HG03521 (cell line): ENCODE results near the gene MYH9.
"Not testable (repeated sequence)": the region's sequence is repeated elsewhere in the genome, so short reads cannot be mapped to it uniquely, and the experiment has no call there.

Source experiments
- ATAC-seq: cut with Tn5 transposase; IDR thresholded peaks from one replicate; pipeline ENCODE4 v1.9.1; 2021; ENCODE audit warnings: mild to moderate bottlenecking, moderate library complexity; ENCODE audit not compliant: unreplicated experiment

MYH9 gene

DNA sequence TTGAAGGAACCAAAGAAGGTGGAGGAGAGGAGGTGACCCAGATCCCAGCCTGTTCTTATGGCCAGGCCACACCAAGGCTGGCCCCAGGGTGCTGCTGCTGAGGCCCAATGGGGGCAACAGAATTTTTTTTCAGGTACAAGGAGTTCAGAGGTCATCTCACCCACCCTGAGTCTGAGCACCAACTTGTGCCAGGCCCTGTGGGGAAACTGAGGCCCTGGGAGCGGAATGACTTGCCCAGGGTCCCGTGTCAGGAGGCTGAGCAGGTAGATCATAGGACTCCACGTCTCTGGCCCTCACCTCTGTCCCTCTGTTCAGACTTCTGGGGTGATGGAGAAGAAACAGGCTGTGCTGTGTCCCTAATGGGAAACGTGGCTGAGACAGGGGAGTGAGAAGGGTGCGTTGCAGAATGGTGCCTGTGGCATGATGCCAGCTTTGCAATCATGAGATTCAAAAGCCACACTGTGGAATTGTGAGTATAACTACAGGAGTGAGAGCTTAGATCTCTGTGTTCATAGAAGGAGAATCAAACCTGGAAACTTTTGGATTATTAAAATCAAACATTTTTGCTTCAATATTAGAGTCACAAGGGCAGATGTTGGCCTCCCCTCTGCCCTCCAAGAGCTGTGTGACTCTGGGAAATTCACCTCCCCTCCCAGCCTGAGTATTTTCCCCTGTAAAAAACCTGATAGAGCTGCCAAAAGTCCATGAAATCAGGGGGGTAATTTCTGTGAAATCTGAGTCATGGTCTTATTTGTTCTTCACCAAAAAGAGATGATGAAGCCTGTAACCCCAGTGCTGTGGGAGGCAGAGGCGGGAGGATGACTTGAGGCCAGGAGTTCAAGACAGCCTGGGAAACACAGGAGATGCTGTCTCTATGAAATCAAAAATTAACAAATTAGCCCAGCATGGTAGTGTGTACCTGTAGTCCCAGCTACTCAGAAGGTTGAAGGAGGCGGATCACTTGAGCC, 134.0 kb downstream of the MYH9 start:
- ATAC-seq, result no peak

DNA sequence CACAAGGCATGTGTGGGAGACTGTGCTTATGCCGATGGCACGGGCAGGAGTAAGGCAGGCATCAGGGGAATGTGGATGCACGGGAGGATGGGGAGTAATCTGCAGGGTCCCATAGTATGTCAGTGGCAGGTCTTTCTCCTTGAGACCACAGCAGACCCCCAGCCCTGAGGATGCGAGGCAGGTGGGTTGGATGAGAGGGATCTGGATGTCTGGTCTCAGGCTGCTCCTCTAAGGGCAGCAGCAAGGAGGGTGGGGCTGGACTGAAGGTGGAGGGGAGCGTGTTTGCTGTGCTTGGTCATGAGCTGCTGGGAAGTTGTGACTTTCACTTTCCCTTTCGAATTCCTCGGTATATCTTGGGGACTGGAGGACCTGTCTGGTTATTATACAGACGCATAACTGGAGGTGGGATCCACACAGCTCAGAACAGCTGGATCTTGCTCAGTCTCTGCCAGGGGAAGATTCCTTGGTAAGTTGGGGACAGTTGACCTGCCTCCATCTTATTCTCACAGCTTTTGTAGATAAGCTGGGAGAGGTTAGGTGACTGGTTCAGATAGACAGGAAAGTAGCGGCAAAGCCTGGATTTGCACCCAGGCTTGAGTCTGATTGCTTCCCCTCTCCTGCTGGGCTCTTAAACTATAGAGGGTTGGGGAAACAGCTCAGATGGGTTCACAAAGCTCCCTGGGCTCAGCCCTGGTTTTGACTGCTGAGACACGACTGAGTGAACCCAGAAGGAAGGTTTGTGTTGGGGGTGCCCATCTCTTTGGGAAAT, 134.8 kb downstream of the MYH9 start, which contains the start of gene APOL1:
TSS of gene APOL1 (plus strand) at position 380 of the 769 bp plus-strand sequence. CDS start 1,823 bp downstream, outside the sequence.
- ATAC-seq, result no peak

DNA sequence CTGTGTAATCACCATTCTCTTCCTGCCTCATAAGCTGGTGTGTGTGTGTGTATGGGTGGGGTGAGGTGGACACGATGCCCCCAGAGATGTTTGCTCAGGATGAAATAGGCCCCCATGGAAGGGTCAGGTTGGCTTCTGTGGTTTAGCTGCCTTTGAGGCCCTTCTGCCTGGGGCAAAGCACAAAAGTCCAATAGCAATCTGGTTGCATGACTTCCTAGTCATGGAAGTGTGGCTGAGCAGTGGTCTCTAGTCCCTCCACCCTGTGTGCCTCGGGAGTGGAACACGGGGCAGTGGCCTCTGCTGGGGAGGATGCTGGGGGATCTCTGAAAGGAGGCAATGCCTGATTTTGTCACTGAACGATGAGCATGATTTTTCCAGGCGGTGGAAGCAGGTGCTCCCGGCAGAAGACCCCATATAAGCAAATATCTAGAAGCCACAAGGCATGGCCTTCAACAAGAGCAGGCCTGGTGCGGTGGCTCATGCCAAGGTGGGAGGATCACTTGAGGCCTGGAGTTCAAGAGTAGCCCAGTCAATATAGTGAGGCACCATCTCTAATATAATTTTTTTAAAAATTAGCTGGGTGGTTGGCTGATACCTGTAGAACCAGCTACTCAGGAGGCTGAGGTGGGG, 135.7 kb downstream of the MYH9 start:
- not testable (repeated sequence) for ATAC-seq

DNA sequence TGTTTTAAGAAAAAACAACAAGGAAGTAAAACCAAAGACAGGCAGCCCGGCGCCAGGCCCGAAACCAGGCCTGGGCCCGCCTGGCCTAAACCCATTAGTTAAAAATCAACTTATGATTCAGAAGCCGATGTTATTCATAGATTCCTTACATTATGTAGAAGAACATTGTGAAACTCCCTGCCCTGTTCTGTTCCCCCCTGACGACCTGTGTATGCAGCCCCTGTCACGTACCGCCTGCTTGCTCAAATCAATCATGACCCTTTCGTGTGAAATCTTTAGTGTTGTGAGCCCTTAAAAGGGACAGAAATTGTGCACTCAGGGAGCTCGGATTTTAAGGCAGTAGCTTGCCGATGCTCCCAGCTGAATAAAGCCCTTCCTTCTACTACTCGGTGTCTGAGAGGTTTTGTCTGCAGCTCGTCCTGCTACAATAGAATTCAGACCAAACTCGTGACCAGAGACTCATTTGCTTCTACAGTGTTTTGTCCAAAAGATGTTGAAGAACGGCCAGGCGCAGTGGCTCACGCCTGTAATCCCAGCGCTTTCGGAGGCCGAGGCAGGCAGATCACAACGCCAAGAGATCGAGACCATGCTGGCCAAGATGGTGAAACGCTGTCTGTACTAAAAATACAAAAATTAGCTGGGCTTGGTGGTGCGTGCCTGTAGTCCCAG, 137.3 kb downstream of the MYH9 start:
- not testable (repeated sequence) for ATAC-seq

DNA sequence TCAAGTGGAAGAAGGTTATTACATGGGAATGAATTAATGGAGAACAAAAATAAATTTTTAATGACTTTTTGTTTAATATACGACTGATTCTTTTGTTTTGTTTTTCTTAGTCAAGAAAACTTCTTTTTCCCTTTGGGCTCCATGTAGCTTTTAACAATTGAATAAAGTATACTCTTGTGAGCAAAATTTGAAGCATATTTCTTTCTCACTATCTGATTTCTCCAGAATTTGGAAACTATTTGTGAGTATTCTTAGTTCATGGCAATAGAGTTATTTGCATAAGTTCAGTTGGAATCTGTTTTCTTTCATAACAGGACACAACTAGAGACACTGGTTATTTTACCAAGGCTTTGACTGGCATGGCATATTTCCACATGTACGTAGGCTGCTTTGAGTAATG, 138.6 kb downstream of the MYH9 start:
- no peak for ATAC-seq

DNA sequence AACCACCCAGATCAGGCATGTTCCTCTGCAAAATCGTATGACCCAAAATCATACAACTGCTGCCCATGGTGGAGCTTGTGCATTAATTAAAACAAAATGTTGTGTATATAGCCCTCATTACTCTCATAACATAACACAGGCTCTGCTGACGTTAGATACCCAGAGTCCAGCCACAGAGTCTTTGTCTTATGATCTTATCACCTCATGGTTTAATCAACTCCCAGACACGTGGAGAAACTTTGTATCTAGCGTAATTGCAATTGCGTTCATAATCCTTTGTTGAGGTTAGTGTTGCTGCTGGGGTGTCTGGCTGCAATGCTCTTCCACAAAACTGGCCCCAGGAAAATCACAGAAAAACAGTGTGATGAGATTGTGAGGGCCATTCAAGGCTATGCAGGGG, 139.8 kb downstream of the MYH9 start:
- no peak for ATAC-seq

DNA sequence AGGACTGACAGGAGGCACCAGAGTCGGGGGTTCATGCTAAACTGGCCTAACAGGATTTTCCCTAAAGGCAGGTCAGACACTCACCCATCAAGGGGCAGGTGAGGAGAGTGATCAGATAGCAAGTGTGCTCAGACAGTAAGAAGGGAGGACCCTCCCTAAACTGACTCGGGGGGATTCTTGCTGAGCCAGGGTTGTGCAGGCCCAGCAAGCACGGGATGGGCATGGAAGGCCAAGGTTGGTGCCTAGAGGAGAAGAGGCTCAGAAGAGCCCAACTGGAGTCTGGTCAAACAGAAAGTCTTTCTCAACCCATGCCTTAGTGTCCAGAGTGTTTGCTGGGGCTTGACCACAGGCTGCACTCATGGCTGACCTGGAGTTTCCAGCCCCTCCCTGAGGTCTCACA, 141.0 kb downstream of the MYH9 start:
- no peak for ATAC-seq

DNA sequence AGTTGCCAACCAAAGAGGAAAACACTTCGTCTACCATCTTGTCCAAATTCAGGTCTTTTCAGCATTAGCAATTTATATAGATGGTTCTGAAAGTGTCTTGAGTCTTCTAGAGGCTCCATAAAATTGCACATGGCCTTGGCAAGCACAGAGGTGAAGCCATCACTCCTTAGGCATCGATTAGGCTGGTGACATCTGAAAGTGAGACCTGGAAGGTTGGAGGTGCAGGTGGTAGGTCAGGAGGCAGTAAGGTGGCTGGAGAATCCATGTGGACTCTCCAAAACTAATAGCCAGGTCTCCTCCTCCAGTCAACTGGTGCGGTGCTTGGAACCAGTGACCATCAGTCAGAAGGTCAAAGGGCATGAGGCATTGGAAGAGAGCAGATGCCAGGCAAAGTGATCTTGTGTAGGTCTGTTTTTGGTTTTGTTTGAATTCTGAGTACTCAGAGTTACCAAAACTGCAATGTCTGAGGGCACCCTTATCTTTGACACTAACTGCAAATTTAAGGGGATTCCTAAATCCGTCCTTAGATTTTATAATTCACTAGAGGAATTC, 141.9 kb downstream of the MYH9 start:
- ATAC-seq, result no peak

DNA sequence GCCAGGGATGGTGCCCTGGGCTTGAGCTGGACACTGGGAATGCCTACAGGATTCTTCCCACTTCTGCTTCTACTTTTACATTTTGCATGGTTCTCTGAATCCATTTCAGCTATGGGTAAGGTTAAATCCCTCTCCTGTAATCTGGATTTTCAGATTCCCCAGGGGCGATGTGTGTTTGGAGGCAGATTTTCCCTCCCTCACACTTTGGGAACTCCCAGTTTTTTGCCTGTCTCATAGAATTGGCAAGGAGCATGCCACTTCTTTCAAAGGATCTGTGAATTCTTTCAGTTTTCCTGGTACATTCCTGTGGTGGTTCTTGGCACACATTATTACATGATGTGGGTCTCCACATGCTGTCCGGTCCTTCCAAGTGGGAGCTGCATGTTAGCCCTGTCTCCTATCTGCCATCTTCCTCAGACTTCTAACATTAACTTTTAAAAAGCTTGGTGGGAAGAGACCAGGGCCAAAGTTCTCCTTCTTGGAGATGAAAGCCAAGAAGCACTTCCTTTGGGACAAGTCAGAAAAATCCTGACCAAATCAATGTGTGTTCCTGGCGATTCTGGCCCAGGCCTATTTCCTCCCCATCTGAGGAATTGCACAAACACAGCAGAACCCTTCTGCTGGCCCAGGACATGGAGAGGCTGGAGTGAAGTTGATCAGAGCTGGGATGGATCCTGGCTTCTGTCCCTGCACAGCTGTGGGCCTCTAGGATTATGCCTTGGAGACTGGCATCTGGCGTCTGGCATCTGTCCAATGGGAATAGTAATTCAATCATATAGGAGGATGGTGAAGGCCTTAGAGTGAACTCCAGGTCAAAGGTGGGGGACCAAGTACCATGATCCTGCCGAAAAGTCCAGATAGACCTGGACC, 143.0 kb downstream of the MYH9 start:
- no peak for ATAC-seq

DNA sequence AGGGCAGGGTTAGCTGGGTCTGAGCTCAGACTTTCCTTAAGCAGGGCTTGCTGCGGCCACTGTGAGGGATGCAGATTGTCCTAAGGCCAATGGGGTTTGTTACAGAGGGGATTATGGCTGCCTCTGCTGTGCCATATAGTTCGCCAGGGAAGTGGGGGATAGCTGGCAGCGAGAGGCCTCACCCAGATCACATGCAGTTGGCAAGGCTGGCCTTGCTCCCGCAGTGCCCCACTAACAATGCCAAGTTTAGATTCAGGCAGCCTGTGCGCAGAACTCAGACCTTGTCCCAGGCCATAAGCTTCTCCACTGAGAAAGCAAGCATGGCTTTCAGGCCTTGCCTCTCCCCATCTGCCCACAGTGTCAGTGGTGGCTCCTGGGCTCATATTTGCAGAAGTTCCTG, 143.8 kb downstream of the MYH9 start:
- ATAC-seq, result no peak

DNA sequence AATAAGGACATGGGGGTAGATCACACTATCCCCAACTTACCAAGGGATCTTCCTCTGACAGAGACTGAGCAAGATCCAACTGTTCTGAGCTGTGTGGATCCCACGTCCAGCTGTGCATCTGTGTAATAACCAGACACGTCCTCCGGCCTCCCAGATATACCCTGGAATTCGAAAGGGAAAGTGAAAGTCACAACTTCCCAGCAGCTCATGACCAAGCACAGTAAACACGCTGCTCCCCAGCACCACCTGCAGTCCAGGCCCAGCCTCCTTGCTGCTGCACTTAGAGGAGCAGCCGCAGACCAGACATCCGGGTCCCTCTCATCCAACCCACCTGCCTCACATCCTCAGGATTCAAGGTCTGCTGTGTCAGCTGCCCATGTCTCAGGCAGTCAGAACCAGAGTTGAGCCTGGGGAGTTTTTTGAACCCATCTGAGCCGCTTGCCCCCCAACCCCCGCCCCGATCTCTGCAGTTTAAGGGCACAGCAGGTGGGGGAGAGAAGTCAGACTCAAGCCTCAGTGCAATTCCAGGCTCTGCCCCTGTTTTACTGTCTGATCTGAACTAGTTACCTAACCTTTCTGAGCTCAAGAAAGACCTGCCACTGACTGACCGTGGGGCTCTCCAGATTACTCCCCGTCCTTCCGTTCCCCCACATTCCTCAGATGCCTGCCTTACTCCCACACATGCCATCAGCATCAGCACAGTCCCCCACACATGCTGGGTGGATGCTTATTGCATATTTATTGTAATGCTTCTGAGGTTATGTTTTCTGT, 148.2 kb downstream of the MYH9 start, which contains the start of gene APOL2:
TSS of gene APOL2 (minus strand) at position 127 of the 771 bp plus-strand sequence. CDS start 6,365 bp downstream, outside the sequence.
- peak; percentile 92 for ATAC-seq

DNA sequence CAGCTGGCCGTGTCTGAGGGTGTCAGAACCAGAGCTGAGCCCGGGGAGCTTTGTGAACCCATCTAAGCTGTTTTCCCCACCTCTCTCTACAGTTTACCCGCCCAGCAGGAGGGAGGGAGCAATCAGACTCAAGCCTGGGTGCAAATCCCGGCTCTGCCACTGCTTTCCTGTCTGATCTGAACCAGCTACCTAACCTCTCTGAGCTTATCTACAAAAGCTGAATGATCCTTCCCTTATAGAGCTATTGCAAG, 148.7 kb downstream of the MYH9 start:
- ATAC-seq, result no peak

DNA sequence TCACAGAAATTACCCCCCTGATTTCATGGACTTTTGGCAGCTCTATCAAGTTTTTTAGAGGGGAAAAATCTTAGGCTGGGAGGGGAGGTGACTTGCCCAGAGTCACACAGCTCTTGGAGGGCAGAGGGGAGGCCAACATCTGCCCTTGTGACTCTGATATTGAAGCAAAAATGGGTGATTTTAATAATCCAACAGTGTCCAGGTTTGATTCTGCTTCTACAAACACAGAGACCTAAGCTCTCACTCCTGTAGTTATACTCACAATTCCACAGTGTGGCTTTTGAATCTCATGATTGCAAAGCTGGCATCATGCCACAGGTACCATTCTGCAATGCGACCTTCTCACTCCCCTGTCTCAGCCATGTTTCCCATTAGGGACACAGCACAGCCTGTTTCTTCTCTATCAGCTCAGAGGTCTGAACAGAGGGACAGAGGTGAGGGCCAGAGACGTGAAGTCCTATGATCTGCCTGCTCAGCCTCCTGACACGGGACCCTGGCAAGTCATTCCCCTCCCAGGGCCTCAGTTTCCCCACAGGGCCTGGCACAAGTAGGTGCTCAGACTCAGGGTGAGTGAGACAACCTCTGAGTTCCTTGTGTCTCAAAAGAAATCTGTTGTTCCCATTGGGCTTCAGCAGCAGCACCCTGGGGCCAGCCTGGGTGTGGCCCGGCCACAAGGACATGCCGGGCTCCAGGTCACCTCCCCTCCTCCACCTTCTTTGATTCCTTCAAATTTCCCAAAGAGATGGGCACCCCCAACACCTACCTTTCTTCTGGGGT, 149.2 kb downstream of the MYH9 start:
- no peak for ATAC-seq

DNA sequence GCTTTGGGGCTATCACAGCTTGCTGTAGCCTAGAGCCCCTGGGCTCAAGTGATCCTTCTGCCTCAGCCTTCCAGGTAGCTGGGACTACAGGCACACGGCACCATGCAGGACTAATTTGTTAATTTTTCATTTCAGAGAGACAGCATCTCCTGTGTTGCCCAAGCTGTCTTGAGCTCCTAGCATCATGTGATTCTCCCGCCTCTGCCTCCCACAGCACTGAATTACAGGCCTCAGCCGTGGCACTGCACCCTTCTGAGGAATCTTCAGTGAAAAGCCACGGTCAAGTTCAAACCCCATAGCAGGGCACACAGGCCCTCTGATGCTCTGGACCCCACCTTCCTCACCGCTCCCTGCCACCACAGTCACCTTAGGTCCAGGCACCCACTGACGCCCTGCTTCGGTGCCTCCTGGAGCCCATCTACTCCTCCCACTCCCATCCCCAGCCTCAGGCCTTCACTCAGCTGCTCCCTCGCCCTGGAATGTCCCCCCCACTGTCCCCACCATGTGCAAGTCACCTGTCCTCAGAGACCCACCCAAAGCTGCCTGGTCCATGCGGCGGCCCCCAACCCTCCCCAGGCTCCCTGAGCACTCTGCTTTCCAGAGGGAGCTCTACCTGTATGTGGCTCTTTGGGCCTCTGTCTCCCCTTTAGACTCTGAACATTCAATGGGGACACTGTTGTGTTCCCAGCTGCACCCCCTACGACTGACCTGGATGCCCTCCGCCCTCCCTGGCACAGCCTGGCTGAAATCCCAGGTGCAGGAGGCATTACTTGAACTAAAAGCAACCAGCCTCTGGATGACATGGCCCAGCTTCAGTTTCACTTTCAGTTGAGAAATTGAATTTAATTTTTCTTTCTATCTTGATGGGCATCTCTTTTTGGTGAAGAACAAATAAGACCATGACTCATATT, 150.1 kb downstream of the MYH9 start:
- no peak for ATAC-seq

DNA sequence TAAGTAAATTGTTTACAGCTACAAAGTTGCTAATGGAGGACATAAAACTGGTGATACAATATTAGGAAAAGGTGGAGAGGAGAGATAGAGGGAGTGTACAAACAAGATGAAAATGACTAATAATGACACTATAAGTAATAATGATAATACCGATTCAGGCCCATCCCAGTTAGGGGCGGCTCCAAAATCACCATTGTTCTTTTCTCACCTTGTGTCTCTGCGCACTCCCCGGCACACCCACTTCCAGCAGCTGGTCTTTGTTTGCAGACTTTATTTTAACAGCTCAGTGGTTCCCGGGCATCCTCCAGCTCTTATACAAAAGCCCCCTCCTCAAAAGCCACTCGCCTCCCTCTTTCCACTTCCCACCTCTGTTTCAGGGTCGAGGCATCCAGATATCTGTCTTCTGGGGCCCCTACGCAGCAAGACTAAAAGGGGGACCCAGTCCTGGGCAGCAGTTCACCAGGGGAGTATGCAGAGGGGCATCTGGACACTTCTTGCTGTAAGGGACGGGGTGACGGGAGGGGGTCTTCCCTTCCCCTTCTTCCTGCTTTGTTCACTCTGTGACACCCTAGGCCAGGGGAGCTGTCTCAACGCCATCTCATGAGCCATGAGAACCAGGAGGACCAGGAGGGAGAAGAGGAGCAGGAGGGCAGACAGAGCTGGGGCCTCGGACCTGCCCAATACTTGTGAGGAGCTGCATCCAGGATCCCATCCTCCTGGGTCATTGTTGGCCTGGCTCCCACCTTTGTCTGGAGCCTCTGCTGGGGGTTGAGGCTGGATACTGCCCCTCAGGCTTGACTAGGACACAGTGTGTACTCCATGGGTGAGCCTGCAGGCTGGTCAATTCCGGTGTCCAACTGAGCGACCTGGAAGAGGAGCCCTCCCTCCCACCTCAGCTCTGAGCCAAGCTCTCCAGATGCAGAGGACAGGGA, 151.1 kb downstream of the MYH9 start:
- no peak for ATAC-seq

DNA sequence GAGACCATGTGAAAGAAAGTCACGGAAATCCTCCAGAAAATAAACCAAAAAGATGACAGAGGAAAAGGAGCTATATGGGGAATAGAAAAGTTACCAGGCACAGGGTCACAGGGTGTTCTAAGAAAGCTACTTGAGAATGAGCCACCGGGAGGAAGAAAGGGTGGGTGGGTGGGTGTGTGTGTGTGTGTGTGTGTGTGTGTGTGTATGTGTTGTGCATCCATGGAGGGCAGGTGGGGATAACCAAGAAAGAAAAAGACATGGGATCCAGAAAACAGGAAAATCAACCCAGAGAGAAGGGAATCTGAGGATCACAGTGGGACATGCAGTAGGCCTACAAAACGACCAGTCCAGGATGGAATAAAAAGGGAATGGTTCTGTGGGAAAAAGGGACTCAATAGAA, 152.2 kb downstream of the MYH9 start:
- no peak for ATAC-seq
